HEK293 (cell line): ENCODE results near the gene TFDP1.

Experiments
- CTCF ChIA-PET: fragments of 350-600 bp; formaldehyde crosslinking; extraction: SDS; loops from one replicate; lab custom pipeline; 2021; ENCODE audit warnings: antibody characterized with exemption; lab: Yijun Ruan, JAX
- POLR2A ChIA-PET: fragments of 300-600 bp; formaldehyde crosslinking; extraction: SDS; loops from one replicate; lab custom pipeline; 2020; ENCODE audit warnings: antibody characterized with exemption, inconsistent platforms; lab: Yijun Ruan, JAX
- H3K27ac ChIP-seq: fragments of 200-500 bp; sonication (Bioruptor generic); 2 replicates; pipeline ENCODE4 v1.5.1; 2014; ENCODE audit warnings: low read depth, low read length, control low read depth, inconsistent platforms; ENCODE audit errors: extremely low read depth
- H3K36me3 ChIP-seq, 2 experiments: fragments of 200-500 bp in 1 of 2; sonication (Bioruptor generic) in 1 of 2; 1 replicate in 1 of 2; 2 replicates in 1 of 2; pipeline ENCODE4 v1.5.1; 2014 to 2017; ENCODE audit warnings: inconsistent platforms in 2 of 2, low read length in 2 of 2; ENCODE audit not compliant: control insufficient read depth in 2 of 2, insufficient read depth in 1 of 2
- H3K4me1 ChIP-seq: fragments of 200-500 bp; sonication (Bioruptor generic); 2 replicates; pipeline ENCODE4 v1.5.1; 2014; ENCODE audit warnings: mild to moderate bottlenecking, low read length, inconsistent platforms; ENCODE audit not compliant: control insufficient read depth, insufficient read depth
- H3K4me3 ChIP-seq: 2 replicates; pipeline ENCODE4 v1.5.1; 2011; ENCODE audit warnings: low read depth, mild to moderate bottlenecking, control low read depth, low read length, moderate library complexity
- H3K9me3 ChIP-seq: fragments of 200-500 bp; sonication (Bioruptor generic); 2 replicates; pipeline ENCODE4 v1.5.1; 2014; ENCODE audit warnings: low read depth, low read length, inconsistent platforms; ENCODE audit not compliant: control insufficient read depth, insufficient read depth
- IKZF3 ChIP-seq: fragments of 450-650 bp; IDR thresholded peaks from 2 replicates; pipeline ENCODE4 v1.5.0; 2018; ENCODE audit warnings: missing biosample characterization, mild to moderate bottlenecking, missing genetic modification characterization, moderate library complexity
- REPIN1 ChIP-seq: fragments of 450-650 bp; formaldehyde crosslinking; IDR thresholded peaks from 2 replicates; pipeline ENCODE4 v1.5.1; 2017; ENCODE audit warnings: missing biosample characterization, missing genetic modification characterization, low read depth
- SALL2 ChIP-seq: fragments of 450-650 bp; formaldehyde crosslinking; IDR thresholded peaks from 2 replicates; pipeline ENCODE4 v1.5.0; 2017; ENCODE audit warnings: missing biosample characterization, mild to moderate bottlenecking, missing genetic modification characterization, borderline replicate concordance
- SCRT2 ChIP-seq: fragments of 450-650 bp; formaldehyde crosslinking; IDR thresholded peaks from 2 replicates; pipeline ENCODE4 v1.5.1; 2016; ENCODE audit warnings: missing biosample characterization, missing genetic modification characterization
- SETDB1 ChIP-seq: IDR thresholded peaks from one replicate; pipeline ENCODE4 v1.6.1; 2017; ENCODE audit warnings: mild to moderate bottlenecking, low read length, moderate library complexity, mixed read lengths; ENCODE audit not compliant: insufficient read length
- SP3 ChIP-seq: fragments of 450-650 bp; formaldehyde crosslinking; IDR thresholded peaks from 2 replicates; pipeline ENCODE4 v1.5.1; 2016; ENCODE audit warnings: missing biosample characterization, missing genetic modification characterization
- ZFP41 ChIP-seq: fragments of 450-650 bp; formaldehyde crosslinking; IDR thresholded peaks from 2 replicates; pipeline ENCODE4 v1.5.1; 2016; ENCODE audit warnings: missing biosample characterization, missing genetic modification characterization, borderline replicate concordance
- ZNF140 ChIP-seq: fragments of 450-650 bp; formaldehyde crosslinking; IDR thresholded peaks from 2 replicates; pipeline ENCODE4 v1.5.1; 2016; ENCODE audit warnings: missing biosample characterization, missing genetic modification characterization
- ZNF335 ChIP-seq: fragments of 450-650 bp; formaldehyde crosslinking; conservative IDR thresholded peaks from 2 replicates; pipeline ENCODE4 v1.5.1; 2016; ENCODE audit warnings: missing biosample characterization, missing genetic modification characterization
- ZNF37A ChIP-seq: fragments of 450-650 bp; IDR thresholded peaks from 2 replicates; pipeline ENCODE4 v1.5.1; 2018; ENCODE audit warnings: missing biosample characterization, missing genetic modification characterization
- ZNF558 ChIP-seq: fragments of 450-650 bp; formaldehyde crosslinking; IDR thresholded peaks from 2 replicates; pipeline ENCODE4 v1.5.1; 2016; ENCODE audit warnings: missing biosample characterization, missing genetic modification characterization
- ZNF561 ChIP-seq: fragments of 450-650 bp; IDR thresholded peaks from 2 replicates; pipeline ENCODE4 v1.5.1; 2018; ENCODE audit warnings: missing biosample characterization, missing genetic modification characterization, borderline replicate concordance
- ZNF658 ChIP-seq: fragments of 450-650 bp; formaldehyde crosslinking; IDR thresholded peaks from 2 replicates; pipeline ENCODE4; 2016; ENCODE audit warnings: missing biosample characterization, missing genetic modification characterization
- ZNF660 ChIP-seq: fragments of 450-650 bp; IDR thresholded peaks from 2 replicates; pipeline ENCODE4 v1.5.1; 2018; ENCODE audit warnings: missing biosample characterization, mild to moderate bottlenecking, missing genetic modification characterization
- ZNF677 ChIP-seq: fragments of 450-650 bp; IDR thresholded peaks from 2 replicates; pipeline ENCODE4 v1.5.0; 2018; ENCODE audit warnings: missing biosample characterization, mild to moderate bottlenecking, missing genetic modification characterization, moderate library complexity
- ZNF701 ChIP-seq: fragments of 450-650 bp; formaldehyde crosslinking; IDR thresholded peaks from 2 replicates; pipeline ENCODE4 v1.5.1; 2016; ENCODE audit warnings: missing biosample characterization, missing genetic modification characterization
- TF ChIP-seq, protein P1 (sequence below): fragments of 450-650 bp; formaldehyde crosslinking; IDR thresholded peaks from 2 replicates; pipeline ENCODE4 v1.5.1; 2017; ENCODE audit warnings: missing biosample characterization, missing genetic modification characterization
- TF ChIP-seq, protein P2 (sequence below): fragments of 450-650 bp; formaldehyde crosslinking; IDR thresholded peaks from 2 replicates; pipeline ENCODE4 v1.5.1; 2016; ENCODE audit warnings: missing biosample characterization, missing genetic modification characterization
- TF ChIP-seq, protein P3 (sequence below): IDR thresholded peaks from 2 replicates; pipeline ENCODE4 v1.6.1; 2011; ENCODE audit warnings: mild to moderate bottlenecking, low read depth, low read length, borderline replicate concordance
- TF ChIP-seq, protein P4 (sequence below): fragments of 450-650 bp; formaldehyde crosslinking; IDR thresholded peaks from 2 replicates; pipeline ENCODE4 v1.5.1; 2016; ENCODE audit warnings: missing biosample characterization, missing genetic modification characterization, borderline replicate concordance

TFDP1 gene

DNA sequence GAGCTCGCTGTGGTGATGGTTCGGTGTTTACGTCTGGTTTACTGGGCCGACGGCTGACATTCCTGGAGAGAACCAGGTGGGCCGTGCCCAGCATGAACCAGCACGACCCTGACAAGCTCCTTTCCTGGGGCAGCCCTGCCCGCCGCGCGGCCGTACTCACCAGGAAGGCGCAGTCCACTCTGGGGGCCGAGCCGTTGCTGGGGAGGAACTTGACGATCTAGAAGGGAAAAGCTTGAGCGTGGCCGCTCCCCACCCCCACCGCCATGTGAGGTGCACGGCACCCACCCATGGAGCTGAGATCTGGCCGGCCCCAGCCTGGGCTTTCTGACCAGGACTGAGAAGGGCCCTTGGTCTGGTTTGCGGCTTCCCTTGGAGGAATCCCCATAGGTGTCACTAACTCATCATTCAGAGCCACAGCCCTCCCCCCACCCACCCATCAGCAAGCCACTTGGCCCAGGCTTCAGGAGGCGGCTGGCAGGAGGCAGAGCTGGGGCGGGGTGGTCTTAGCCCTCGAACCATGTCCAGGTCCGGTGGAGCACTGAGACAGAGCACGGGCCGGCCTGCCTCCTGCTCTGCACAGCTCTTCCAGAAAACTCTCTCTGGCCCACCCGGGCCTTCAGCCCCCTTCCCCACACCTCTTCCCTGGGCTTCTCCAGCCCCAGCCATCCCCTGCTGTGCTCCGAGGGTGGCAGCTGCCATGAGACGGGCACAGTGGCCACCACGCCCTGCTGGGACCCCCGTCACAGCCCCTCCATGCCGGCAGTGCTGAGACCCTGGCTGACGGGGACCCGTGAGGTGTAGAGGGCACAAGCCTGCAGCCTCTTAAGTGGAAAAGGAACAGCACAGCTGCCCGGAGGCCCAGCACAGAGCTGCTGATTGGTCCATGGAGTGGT, 67.2 kb downstream of the TFDP1 start:
- H3K4me1 ChIP-seq: peaks cover 3% of the 10 kb centered on the region; the same call in 1 of the 2 replicates
- ChIA-PET CTCF (interaction anchor here (0.5 to 0.7 kb wide), 2 partner anchors 90 to 590 kb away, joined by 3 read pairs; no protein-coding TSS in a partner anchor), POLR2A (no interaction called here)
- TF ChIP-seq REPIN1 (tag by site-specific recombination) (no peak), SALL2 (tag by site-specific recombination) (no peak), ZNF558 (no peak), ZFP41 (tag by site-specific recombination) (no peak), ZNF335 (tag by site-specific recombination) (no peak), ZNF140 (tag by site-specific recombination) (no peak), SCRT2 (no peak), ZNF660 (tag by site-specific recombination) (no peak), ZNF701 (tag by site-specific recombination) (no peak), SP3 (tag by site-specific recombination) (no peak), IKZF3 (tag by site-specific recombination) (no peak), ZNF658 (tag by site-specific recombination) (no peak), ZNF37A (tag by site-specific recombination) (no peak), ZNF561 (tag by site-specific recombination) (no peak), SETDB1 (no peak), ZNF677 (tag by site-specific recombination) (no peak)
- TF ChIP-seq, protein P1, sequence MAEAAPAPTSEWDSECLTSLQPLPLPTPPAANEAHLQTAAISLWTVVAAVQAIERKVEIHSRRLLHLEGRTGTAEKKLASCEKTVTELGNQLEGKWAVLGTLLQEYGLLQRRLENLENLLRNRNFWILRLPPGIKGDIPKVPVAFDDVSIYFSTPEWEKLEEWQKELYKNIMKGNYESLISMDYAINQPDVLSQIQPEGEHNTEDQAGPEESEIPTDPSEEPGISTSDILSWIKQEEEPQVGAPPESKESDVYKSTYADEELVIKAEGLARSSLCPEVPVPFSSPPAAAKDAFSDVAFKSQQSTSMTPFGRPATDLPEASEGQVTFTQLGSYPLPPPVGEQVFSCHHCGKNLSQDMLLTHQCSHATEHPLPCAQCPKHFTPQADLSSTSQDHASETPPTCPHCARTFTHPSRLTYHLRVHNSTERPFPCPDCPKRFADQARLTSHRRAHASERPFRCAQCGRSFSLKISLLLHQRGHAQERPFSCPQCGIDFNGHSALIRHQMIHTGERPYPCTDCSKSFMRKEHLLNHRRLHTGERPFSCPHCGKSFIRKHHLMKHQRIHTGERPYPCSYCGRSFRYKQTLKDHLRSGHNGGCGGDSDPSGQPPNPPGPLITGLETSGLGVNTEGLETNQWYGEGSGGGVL (tag by site-specific recombination): no peak
- TF ChIP-seq, protein P2, sequence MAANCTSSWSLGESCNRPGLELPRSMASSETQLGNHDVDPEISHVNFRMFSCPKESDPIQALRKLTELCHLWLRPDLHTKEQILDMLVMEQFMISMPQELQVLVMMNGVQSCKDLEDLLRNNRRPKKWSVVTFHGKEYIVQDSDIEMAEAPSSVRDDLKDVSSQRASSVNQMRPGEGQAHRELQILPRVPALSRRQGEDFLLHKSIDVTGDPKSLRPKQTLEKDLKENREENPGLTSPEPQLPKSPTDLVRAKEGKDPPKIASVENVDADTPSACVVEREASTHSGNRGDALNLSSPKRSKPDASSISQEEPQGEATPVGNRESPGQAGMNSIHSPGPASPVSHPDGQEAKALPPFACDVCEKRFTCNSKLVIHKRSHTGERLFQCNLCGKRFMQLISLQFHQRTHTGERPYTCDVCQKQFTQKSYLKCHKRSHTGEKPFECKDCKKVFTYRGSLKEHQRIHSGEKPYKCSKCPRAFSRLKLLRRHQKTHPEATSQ (tag by site-specific recombination): no peak
- TF ChIP-seq, protein P3, sequence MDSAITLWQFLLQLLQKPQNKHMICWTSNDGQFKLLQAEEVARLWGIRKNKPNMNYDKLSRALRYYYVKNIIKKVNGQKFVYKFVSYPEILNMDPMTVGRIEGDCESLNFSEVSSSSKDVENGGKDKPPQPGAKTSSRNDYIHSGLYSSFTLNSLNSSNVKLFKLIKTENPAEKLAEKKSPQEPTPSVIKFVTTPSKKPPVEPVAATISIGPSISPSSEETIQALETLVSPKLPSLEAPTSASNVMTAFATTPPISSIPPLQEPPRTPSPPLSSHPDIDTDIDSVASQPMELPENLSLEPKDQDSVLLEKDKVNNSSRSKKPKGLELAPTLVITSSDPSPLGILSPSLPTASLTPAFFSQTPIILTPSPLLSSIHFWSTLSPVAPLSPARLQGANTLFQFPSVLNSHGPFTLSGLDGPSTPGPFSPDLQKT: no peak
- TF ChIP-seq, protein P4, sequence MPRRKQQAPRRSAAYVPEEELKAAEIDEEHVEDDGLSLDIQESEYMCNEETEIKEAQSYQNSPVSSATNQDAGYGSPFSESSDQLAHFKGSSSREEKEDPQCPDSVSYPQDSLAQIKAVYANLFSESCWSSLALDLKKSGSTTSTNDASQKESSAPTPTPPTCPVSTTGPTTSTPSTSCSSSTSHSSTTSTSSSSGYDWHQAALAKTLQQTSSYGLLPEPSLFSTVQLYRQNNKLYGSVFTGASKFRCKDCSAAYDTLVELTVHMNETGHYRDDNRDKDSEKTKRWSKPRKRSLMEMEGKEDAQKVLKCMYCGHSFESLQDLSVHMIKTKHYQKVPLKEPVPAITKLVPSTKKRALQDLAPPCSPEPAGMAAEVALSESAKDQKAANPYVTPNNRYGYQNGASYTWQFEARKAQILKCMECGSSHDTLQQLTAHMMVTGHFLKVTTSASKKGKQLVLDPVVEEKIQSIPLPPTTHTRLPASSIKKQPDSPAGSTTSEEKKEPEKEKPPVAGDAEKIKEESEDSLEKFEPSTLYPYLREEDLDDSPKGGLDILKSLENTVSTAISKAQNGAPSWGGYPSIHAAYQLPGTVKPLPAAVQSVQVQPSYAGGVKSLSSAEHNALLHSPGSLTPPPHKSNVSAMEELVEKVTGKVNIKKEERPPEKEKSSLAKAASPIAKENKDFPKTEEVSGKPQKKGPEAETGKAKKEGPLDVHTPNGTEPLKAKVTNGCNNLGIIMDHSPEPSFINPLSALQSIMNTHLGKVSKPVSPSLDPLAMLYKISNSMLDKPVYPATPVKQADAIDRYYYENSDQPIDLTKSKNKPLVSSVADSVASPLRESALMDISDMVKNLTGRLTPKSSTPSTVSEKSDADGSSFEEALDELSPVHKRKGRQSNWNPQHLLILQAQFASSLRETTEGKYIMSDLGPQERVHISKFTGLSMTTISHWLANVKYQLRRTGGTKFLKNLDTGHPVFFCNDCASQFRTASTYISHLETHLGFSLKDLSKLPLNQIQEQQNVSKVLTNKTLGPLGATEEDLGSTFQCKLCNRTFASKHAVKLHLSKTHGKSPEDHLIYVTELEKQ (tag by site-specific recombination): no peak
- H3K27ac ChIP-seq: no peak overlapping the region
- no peaks in the 10 kb centered on the region for H3K36me3 ChIP-seq
- no peaks in the 10 kb centered on the region for H3K9me3 ChIP-seq
- H3K4me3 ChIP-seq: no peak overlapping the region
